ENCODE results near the gene GPR21. TPM values are rescaled to one million over a fixed set of nuclear protein-coding genes. Genes with fewer than 3 reads are reported as not detected.

The GPR21 gene
- total RNA-seq, 2 experiments from 2014 or later, result 0.65 TPM; not detected in 1

Other genes starting within 250 kb of the GPR21 start
- not detected for gene OR5C1, start 244.7 kb upstream of the GPR21 start, total RNA-seq
- gene OR1K1, start 233.5 kb upstream of the GPR21 start, total RNA-seq, result not detected
- 10 to 100 TPM; 19.5 to 19.9 TPM for gene PDCL, start 205.1 kb upstream of the GPR21 start, total RNA-seq
- gene RC3H2, start 128.3 kb upstream of the GPR21 start, total RNA-seq, result 10 to 100 TPM; 30.4 to 31.2 TPM
- gene ZBTB6, start 120.3 kb upstream of the GPR21 start, total RNA-seq, result 10 to 100 TPM in 1 of 2 experiments, 1 to 10 TPM in 1; 9.7 to 10.5 TPM
- 1 to 10 TPM; 5.7 to 6.4 TPM for gene ZBTB26, start 102.2 kb upstream of the GPR21 start, total RNA-seq
- 10 to 100 TPM; 19.1 to 20.7 TPM for gene RABGAP1, start 92.6 kb upstream of the GPR21 start, total RNA-seq
- gene STRBP, start 234.9 kb downstream of the GPR21 start, total RNA-seq, result 10 to 100 TPM; 42.2 to 44.2 TPM

Measured in activated CD8-positive, alpha-beta memory T cell treated with anti-CD3 and anti-CD28 coated beads for 36 hours (primary cell).